Measurements from ENCODE around the gene PTPRE.

Gene PTPRE

GRCh38 chr10:127915324-127915723 lies 8.4 kb downstream of the PTPRE start:
- no peak overlapping the region for H3K27ac ChIP-seq
- TF ChIP-seq CTCF (conservative IDR thresholded peaks at IDR 0.05), result no peak
- TF ChIP-seq ZFX (IDR thresholded peaks at IDR 0.05), result no peak

- H3K27ac ChIP-seq, result no peak overlapping the region
- TF ChIP-seq CTCF (conservative IDR thresholded peaks at IDR 0.05), result no peak
- no peak for TF ChIP-seq ZFX (IDR thresholded peaks at IDR 0.05)
Observed at GRCh38 chr10:127916826-127917225, 9.9 kb downstream of the PTPRE start.

GRCh38 chr10:127918572-127918971 lies 11.7 kb downstream of the PTPRE start:
- TF ChIP-seq ZFX (IDR thresholded peaks at IDR 0.05), result no peak
- TF ChIP-seq CTCF (conservative IDR thresholded peaks at IDR 0.05), result no peak
- no peak overlapping the region for H3K27ac ChIP-seq

- no peak for TF ChIP-seq ZFX (IDR thresholded peaks at IDR 0.05)
- TF ChIP-seq CTCF (conservative IDR thresholded peaks at IDR 0.05), result no peak; the same call in 1 of the 2 replicates
- H3K27ac ChIP-seq, result no peak overlapping the region
Observed at GRCh38 chr10:127919418-127920271, 12.7 kb downstream of the PTPRE start.

- no peak overlapping the region for H3K27ac ChIP-seq
Observed at GRCh38 chr10:127920306-127921074, 13.6 kb downstream of the PTPRE start.

GRCh38 chr10:127921075-127921752 lies 14.3 kb downstream of the PTPRE start:
- no peak overlapping the region for H3K27ac ChIP-seq
- TF ChIP-seq CTCF (conservative IDR thresholded peaks at IDR 0.05), result no peak
- TF ChIP-seq ZFX (IDR thresholded peaks at IDR 0.05), result no peak

More at GRCh38 chr10:127920306-127921074, 13.6 kb downstream of the PTPRE start:
- TF ChIP-seq ZFX (IDR thresholded peaks at IDR 0.05) (no peak), CTCF (conservative IDR thresholded peaks at IDR 0.05) (no peak)

Data from C4-2B (cell line).